ENCODE measurements around the gene PLIN4.

The PLIN4 gene

DNA sequence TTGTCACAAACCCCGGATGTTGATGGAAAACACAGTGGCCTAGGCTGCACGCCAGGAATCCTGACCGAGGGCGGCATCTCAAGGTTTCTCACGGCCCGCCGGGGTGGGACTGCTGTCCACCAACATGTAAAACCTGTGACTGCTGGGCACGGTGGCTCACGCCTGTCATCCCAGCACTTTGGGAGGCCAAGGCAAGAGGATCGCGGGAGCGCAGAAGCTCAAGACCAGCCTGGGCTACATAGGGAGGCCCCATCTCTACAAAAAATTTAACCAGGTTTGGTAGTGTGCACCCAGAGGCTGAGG is 11.2 kb downstream of the PLIN4 start:
- Histone ChIP-seq H3K36me3 (ENCODE audit: control insufficient read depth, low read depth, low read length) (peaks cover 12% of the 10 kb centered on the region), H3K4me1 (ENCODE audit: control insufficient read depth, low read depth, low read length) (no peaks in the 10 kb centered on the region), H3K27ac (ENCODE audit: low read length) (no peak overlapping the region), H3K9ac (ENCODE audit: low read length) (no peak overlapping the region), H3K4me3 (ENCODE audit: low read length) (no peak overlapping the region), H3K9me3 (ENCODE audit: control insufficient read depth, low read depth, low read length) (no peaks in the 10 kb centered on the region), H3K27me3 (ENCODE audit: control insufficient read depth, insufficient read depth, low read length) (peaks cover 19% of the 10 kb centered on the region)

DNA sequence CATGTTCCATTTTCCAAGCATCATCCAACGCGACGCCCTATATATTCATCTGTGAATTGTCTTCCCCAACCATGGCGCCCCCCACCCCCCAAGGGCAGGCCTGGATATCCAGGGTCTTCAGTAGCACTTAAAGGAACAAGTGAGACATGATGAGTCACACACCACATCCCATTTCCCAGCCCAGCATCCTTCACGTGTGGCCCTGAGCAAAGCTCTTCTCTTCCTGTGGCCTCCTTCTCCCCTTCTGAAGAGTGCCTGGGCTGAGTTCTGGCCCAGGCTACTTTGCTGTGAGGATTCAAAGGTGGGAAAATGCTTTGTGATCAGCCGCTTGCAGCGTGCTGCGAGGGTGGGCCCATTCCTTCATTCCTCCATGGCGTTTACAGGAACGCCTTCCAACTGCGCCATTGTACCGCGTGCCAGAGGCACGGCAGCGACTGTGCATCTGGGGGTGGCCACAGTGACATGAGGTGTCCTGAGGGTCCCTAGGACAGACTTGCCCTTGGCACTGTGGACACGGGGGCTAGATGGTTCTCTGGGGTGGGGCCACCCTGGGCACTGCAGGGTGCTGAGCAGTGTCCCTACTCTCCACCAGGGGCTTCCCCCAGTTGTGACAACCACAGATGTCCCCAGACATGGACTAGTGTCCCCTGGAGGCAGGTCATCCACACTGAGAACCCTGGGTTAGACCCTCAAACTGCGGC is 11.7 kb downstream of the PLIN4 start:
- peaks cover 14% of the 10 kb centered on the region for H3K27me3 ChIP-seq (ENCODE audit: control insufficient read depth, insufficient read depth, low read length)
- H3K4me1 ChIP-seq (ENCODE audit: control insufficient read depth, low read depth, low read length) = no peaks in the 10 kb centered on the region
- no peak overlapping the region for H3K4me3 ChIP-seq (ENCODE audit: low read length)
- H3K36me3 ChIP-seq (ENCODE audit: control insufficient read depth, low read depth, low read length) = peaks cover 13% of the 10 kb centered on the region
- H3K9me3 ChIP-seq (ENCODE audit: control insufficient read depth, low read depth, low read length) = no peaks in the 10 kb centered on the region
- no peak overlapping the region for H3K9ac ChIP-seq (ENCODE audit: low read length)
- no peak overlapping the region for H3K27ac ChIP-seq (ENCODE audit: low read length)

DNA sequence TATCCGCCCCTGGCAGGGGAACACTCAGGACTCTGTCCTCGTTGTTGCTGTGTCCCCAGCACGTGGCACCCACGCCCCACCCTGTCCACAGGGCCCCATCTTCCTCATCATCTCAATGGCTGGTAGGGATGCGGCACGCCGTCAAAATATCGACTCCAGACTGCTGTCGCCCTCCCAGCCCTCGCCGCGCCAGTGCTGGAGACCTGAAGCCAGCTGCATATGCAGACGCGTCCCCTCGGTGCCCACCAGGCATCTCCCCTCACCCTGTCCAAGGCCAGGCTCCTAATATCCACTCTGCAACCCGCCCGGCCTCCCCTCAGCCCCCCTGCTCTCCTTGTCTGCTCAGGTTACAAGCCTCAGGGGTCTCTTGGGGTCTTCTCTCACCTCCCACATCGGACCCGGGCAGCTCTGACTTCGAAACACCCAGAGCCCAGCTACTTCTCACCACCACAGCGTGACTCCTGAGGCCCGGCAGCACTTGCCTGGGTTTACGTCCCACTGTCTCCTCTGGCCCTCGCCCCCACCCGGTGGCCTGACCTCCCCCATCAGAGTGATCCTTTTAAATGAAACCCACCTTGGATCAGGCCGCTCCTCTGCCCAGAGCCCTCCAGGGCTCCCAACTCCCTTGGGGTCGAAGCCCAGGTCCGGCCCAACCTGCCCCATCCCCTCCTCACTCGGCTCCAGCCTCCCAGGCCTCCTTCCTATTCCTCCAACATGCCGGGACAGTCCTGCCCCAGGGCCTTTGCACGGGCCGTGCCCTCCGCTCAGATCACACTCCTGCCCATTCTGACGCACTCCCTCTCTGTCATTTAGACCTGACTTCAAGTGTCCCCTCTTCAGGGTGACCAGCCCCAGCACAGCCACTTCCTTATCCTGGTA is 12.5 kb downstream of the PLIN4 start:
- H3K4me1 ChIP-seq (ENCODE audit: control insufficient read depth, low read depth, low read length) = no peaks in the 10 kb centered on the region
- no peak overlapping the region for H3K4me3 ChIP-seq (ENCODE audit: low read length)
- no peak overlapping the region for H3K27ac ChIP-seq (ENCODE audit: low read length)
- no peaks in the 10 kb centered on the region for H3K9me3 ChIP-seq (ENCODE audit: control insufficient read depth, low read depth, low read length)
- peaks cover 21% of the 10 kb centered on the region for H3K36me3 ChIP-seq (ENCODE audit: control insufficient read depth, low read depth, low read length)
- H3K27me3 ChIP-seq (ENCODE audit: control insufficient read depth, insufficient read depth, low read length) = peaks cover 6% of the 10 kb centered on the region
- H3K9ac ChIP-seq (ENCODE audit: low read length) = no peak overlapping the region

DNA sequence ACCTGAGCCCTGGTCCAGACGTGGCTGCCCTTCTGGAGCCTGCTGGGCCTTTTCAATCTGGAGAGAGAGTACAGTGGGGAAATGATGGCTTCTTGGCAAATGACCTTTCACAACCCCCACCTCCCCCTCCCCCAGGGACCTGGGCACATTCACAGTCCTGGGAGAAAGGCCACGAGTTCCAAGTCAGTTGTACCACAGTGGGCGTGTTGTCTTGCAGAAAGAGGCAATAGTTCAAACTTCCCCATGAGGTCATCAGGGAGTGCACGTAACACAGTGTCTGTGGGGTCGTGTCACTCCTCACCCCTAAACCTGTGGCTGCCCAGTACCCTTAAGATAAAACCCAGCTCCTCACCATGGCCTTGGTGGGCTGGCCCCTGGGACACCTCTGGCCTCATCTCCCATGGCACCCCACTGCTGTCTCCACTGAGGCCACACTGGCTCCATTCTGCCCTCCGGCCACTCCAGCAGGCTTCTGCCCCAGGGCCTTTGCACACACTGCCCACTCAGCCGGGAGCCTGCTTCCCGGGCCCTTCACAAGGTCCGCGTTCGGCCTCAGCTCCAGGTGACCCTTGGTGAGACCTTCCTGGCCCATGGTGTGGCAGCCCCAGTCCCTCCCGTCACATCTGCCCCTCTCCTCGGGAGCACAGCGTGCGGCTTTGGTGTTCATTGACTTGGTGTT is 13.3 kb downstream of the PLIN4 start:
- Histone ChIP-seq H3K36me3 (ENCODE audit: control insufficient read depth, low read depth, low read length) (peaks cover 24% of the 10 kb centered on the region), H3K4me3 (ENCODE audit: low read length) (no peak overlapping the region), H3K9ac (ENCODE audit: low read length) (no peak overlapping the region), H3K9me3 (ENCODE audit: control insufficient read depth, low read depth, low read length) (no peaks in the 10 kb centered on the region), H3K27me3 (ENCODE audit: control insufficient read depth, insufficient read depth, low read length) (no peaks in the 10 kb centered on the region), H3K27ac (ENCODE audit: low read length) (no peak overlapping the region), H3K4me1 (ENCODE audit: control insufficient read depth, low read depth, low read length) (no peaks in the 10 kb centered on the region)

DNA sequence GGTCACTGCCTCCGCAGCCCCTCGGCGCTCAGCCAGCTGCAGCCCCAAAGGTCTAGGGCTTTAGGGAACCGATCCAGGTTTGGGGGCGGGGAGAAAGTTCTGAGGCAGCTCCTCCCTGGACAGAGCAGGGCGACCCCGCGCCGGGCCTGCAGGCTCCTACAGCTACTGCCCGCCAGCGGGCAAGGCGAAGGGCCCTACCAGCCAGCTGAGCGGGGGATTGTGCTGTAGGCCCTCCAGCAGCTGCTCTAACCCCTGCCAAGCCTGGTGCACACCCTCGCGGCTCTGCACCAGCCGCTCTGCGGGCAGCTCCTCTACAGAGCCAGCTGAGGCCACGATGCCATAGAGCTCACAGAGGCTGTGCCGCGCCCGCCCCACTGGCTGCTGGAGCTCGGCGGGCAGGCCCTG is 14.0 kb downstream of the PLIN4 start:
- Histone ChIP-seq H3K4me3 (ENCODE audit: low read length) (no peak overlapping the region), H3K27me3 (ENCODE audit: control insufficient read depth, insufficient read depth, low read length) (no peaks in the 10 kb centered on the region), H3K4me1 (ENCODE audit: control insufficient read depth, low read depth, low read length) (no peaks in the 10 kb centered on the region), H3K36me3 (ENCODE audit: control insufficient read depth, low read depth, low read length) (peaks cover 24% of the 10 kb centered on the region), H3K27ac (ENCODE audit: low read length) (no peak overlapping the region), H3K9ac (ENCODE audit: low read length) (no peak overlapping the region), H3K9me3 (ENCODE audit: control insufficient read depth, low read depth, low read length) (no peaks in the 10 kb centered on the region)

DNA sequence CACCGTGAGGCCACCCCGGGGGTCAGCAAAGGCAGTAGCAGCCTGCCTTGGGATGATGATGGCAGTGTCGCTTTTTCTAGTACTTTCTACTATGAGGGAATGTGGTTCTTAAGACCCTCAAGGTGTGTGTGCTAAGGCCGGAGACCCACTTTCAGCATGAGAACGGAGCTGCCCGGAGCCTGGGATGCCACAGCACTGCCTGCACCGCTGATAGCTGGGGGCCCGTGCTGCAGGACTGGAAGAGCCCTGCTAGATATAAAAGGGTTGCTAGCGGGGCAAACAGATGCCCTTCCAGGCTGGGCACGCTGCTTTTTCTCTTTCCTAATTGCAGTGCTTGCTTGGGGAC is 14.5 kb downstream of the PLIN4 start:
- no peak overlapping the region for H3K9ac ChIP-seq (ENCODE audit: low read length)
- H3K36me3 ChIP-seq (ENCODE audit: control insufficient read depth, low read depth, low read length) = peaks cover 24% of the 10 kb centered on the region

DNA sequence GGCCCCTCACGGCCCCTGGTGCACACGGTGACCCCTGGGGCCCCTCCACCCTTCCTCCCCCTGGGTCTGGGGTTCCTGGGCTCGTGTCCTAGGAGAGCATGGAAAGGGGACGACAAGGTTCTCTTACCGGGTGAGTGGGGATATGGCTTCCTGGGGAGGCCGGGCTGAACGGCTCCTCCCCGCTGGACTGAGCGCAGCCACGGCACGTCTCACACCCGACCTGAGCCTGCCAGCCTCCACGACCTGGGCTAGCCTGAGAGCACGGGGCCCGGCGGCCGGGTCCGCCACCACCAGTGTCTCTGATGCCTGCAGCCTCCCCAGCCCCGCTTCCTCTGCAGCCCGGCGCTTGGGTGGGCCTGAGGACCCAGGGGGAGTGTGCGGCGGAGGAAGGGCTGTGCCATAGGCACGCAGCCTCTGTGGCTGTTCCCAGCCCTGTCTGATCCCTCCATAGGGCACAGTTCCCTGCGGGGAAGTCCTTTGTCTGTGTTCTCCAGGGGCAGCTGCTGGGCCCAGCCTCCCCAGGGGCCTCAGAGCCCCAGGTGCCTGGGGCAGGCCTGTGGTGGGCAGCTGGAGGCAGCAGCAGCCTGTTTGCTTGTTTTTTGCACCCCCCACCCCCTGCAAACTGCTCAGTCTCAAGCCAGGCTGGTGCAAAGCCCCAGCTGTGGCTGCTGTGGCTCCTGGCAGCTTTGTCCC is 15.0 kb downstream of the PLIN4 start:
- Histone ChIP-seq H3K36me3 (ENCODE audit: control insufficient read depth, low read depth, low read length) (peaks cover 30% of the 10 kb centered on the region), H3K4me1 (ENCODE audit: control insufficient read depth, low read depth, low read length) (no peaks in the 10 kb centered on the region), H3K9me3 (ENCODE audit: control insufficient read depth, low read depth, low read length) (no peaks in the 10 kb centered on the region), H3K27me3 (ENCODE audit: control insufficient read depth, insufficient read depth, low read length) (no peaks in the 10 kb centered on the region), H3K27ac (ENCODE audit: low read length) (no peak overlapping the region), H3K9ac (ENCODE audit: low read length) (no peak overlapping the region), H3K4me3 (ENCODE audit: low read length) (no peak overlapping the region)

More for the DNA sequence above, 14.5 kb downstream of the PLIN4 start:
- Histone ChIP-seq H3K4me1 (ENCODE audit: control insufficient read depth, low read depth, low read length) (no peaks in the 10 kb centered on the region), H3K4me3 (ENCODE audit: low read length) (no peak overlapping the region), H3K9me3 (ENCODE audit: control insufficient read depth, low read depth, low read length) (no peaks in the 10 kb centered on the region), H3K27ac (ENCODE audit: low read length) (no peak overlapping the region), H3K27me3 (ENCODE audit: control insufficient read depth, insufficient read depth, low read length) (no peaks in the 10 kb centered on the region)

DNA sequence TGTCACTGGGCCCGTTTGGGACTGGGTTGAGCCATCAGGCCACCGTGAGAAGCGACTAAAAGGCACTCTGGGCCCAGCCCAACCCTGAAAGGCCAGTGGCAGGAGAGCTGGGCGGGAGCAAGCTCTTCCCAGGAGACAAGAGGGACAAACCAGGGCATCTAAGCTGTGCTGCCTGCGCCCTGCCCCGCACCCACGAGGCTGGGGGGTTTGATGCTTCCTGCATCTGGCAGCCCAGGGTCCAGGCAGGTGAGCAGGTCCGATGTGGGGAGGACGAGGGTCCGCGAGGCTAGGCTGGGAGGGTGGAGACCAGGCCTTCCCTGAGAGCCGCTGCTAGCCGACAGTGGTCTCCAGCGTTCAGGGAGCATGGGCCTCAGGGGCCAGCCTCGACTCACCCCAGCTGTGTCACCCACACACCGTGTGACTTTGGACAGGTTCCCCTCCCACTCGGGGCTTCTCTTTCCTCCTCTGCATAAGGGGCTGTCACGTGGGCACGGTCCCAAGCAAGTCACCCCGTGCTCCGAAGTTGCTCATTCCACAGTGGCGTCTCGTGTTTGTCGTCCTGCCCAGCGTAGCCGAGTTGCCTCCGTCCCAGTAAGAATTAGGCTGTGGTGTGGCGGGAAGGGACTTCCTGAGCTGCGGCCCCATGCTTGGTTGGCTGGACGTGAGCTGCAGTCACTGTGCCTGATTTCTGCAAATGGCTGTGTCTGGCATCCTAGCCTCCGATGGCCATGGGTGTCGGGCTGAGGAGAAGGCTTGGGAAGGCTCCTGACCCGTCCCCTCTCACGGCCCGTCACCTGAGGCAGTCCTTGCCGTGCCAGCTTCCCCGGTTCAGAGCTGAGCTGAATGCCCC is 15.8 kb downstream of the PLIN4 start:
- Histone ChIP-seq H3K4me1 (ENCODE audit: control insufficient read depth, low read depth, low read length) (no peaks in the 10 kb centered on the region), H3K9me3 (ENCODE audit: control insufficient read depth, low read depth, low read length) (no peaks in the 10 kb centered on the region), H3K27me3 (ENCODE audit: control insufficient read depth, insufficient read depth, low read length) (no peaks in the 10 kb centered on the region), H3K36me3 (ENCODE audit: control insufficient read depth, low read depth, low read length) (peaks cover 35% of the 10 kb centered on the region), H3K4me3 (ENCODE audit: low read length) (no peak overlapping the region), H3K9ac (ENCODE audit: low read length) (no peak overlapping the region), H3K27ac (ENCODE audit: low read length) (no peak overlapping the region)

DNA sequence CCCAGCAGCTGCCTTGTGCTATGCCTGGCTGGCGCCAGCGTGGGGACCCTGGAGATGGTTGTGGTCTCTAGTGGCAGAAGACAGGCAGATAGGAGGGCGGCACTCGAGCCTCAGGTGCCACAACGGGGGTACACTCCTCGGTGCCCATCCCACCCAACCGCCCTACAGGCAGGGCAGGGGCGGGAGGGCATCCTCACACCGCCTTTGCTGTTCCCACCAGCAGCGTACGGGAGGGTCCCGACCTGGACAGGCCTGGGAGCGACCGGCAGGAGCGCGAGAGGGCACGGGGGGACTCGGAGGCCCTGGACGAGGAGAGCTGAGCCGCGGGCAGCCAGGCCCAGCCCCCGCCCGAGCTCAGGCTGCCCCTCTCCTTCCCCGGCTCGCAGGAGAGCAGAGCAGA is 16.6 kb downstream of the PLIN4 start:
- Histone ChIP-seq H3K27me3 (ENCODE audit: control insufficient read depth, insufficient read depth, low read length) (no peaks in the 10 kb centered on the region), H3K36me3 (ENCODE audit: control insufficient read depth, low read depth, low read length) (peaks cover 37% of the 10 kb centered on the region), H3K4me3 (ENCODE audit: low read length) (no peak overlapping the region), H3K27ac (ENCODE audit: low read length) (no peak overlapping the region), H3K9ac (ENCODE audit: low read length) (no peak overlapping the region), H3K4me1 (ENCODE audit: control insufficient read depth, low read depth, low read length) (no peaks in the 10 kb centered on the region), H3K9me3 (ENCODE audit: control insufficient read depth, low read depth, low read length) (no peaks in the 10 kb centered on the region)

DNA sequence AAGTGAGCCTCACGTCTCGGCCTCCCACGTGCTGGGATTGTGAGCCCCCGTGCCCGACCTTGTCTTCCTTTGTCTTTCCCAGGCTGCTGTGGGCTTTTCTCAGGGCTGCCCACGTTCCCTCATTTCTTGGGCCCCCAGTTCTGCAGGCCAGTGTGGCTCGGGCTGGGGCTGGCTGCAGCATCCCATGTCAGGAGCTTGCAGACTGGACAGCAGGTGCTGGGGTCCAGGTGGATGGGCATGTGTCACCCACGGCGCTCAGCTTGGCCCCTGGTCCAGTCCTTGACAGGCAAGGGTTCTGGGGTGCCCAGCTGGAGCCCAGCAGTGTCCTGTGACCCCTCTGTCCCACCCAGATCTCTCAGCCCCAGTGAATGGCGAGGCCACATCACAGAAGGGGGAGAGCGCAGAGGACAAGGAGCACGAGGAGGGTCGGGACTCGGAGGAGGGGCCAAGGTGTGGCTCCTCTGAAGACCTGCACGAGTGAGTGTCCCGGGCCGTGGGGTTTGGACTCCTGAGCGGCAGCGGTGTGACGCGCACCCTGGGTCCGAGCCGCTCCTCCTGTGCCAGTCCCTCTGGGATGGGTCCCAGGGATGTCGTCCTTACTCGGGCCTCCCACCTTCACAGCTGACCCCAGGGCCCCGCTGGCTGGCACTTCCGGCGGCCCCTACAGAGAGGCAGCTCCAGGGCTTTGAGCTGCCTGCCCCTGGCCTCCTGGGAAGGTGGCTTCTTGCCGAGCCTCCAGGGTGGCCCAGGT is 17.3 kb downstream of the PLIN4 start:
- Histone ChIP-seq H3K9ac (ENCODE audit: low read length) (no peak overlapping the region), H3K9me3 (ENCODE audit: control insufficient read depth, low read depth, low read length) (no peaks in the 10 kb centered on the region), H3K27me3 (ENCODE audit: control insufficient read depth, insufficient read depth, low read length) (no peaks in the 10 kb centered on the region), H3K36me3 (ENCODE audit: control insufficient read depth, low read depth, low read length) (peaks cover 44% of the 10 kb centered on the region), H3K4me3 (ENCODE audit: low read length) (no peak overlapping the region), H3K27ac (ENCODE audit: low read length) (no peak overlapping the region), H3K4me1 (ENCODE audit: control insufficient read depth, low read depth, low read length) (no peaks in the 10 kb centered on the region)
